ENCODE results near the gene PPARA. TPM values are rescaled to one million over a fixed set of nuclear protein-coding genes. Genes with fewer than 3 reads are reported as not detected.

PPARA gene
- total and polyA plus RNA-seq, 2 donors (not counting 3 experiments of a cell fraction or from before 2014, with no cell fraction given): 3.1 to 10.7 TPM

DNA sequence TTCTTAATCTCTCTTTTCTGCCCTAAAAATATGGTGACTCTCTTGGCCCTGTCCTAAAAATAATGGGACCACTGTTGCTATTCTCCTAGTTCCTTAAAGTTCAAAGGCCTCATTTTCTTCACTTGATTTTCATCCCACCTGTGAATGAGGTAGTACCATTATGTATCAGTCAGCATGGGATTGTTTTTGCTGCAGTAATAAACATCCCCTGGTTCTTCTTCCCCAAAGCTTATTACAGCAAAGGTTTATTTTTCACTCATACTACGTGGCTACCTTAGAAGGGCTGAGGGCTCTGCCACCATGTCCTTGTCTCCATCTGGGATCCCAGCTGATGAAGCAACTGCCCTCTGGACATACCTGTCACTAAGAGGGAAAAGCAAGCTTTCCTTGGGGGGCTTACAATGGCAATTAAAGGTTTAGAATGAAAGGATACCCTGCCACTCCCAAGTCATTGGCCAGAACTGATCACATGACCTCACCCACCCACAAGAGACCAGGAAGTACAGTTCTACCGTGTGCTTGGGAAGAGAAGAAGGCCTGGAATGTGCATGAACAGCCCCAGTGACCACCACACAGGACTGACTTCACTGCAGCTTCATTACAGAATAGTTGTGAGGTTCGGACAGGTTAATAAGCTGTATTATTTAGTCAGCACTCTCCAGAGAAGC, 125.3 kb downstream of the PPARA start:
- ChIA-PET CTCF (interaction anchor here (1.3 kb wide), 1 partner anchor 25 kb away, joined by 3 read pairs; the partner anchor contains the start of gene CDPF1), POLR2A (no interaction called here)
- dilution Hi-C loops (cut with MboI; ENCODE audit: extremely low pct_ligation_motif_present, low sequenced_read_pairs): no loop called here
- DNase-seq (ENCODE audit: low read depth, low spot score) (no peak), FAIRE-seq (no peak)
- intact Hi-C loops (cut with micrococcal nuclease): no loop called here
- no peaks in the 10 kb centered on the region for H4K20me1 ChIP-seq (replicated peaks; ENCODE audit: control insufficient read depth, extremely low read depth, insufficient read depth, low read length)
- peaks cover 14 to 44% of the 10 kb centered on the region in 2 experiments for H3K36me3 ChIP-seq (ENCODE audit: control insufficient read depth in 2 of 2, extremely low read depth in 1 of 2, insufficient read depth in 2 of 2, low read length in 2 of 2)
- no peaks in the 10 kb centered on the region for H3K4me1 ChIP-seq (ENCODE audit: control insufficient read depth, extremely low read depth, insufficient read depth, low read length)
- H3K9me3 ChIP-seq (replicated peaks; ENCODE audit: control insufficient read depth, insufficient read depth, low read length): no peaks in the 10 kb centered on the region
- no peaks in the 10 kb centered on the region for H3K79me2 ChIP-seq (ENCODE audit: control insufficient read depth, insufficient read depth, low read length)
- H3K9ac ChIP-seq (replicated peaks; ENCODE audit: extremely low read depth, insufficient read depth, low read length): no peak overlapping the region
- TF ChIP-seq GATA2 (IDR thresholded peaks at IDR 0.05; ENCODE audit: insufficient read depth, insufficient read length, low read depth, low read length) (no peak), POLR2A (IDR thresholded peaks at IDR 0.05; ENCODE audit: low read depth, low read length) (no peak), FOS (IDR thresholded peaks at IDR 0.05; ENCODE audit: borderline replicate concordance, insufficient read depth, low read length) (no peak), JUN (IDR thresholded peaks at IDR 0.05; ENCODE audit: borderline replicate concordance, insufficient read depth, insufficient read length, low read depth) (no peak), POLR2AphosphoS5 (IDR thresholded peaks at IDR 0.05; ENCODE audit: insufficient read depth, low read depth, low read length) (no peak)
- TF ChIP-seq, protein P1, sequence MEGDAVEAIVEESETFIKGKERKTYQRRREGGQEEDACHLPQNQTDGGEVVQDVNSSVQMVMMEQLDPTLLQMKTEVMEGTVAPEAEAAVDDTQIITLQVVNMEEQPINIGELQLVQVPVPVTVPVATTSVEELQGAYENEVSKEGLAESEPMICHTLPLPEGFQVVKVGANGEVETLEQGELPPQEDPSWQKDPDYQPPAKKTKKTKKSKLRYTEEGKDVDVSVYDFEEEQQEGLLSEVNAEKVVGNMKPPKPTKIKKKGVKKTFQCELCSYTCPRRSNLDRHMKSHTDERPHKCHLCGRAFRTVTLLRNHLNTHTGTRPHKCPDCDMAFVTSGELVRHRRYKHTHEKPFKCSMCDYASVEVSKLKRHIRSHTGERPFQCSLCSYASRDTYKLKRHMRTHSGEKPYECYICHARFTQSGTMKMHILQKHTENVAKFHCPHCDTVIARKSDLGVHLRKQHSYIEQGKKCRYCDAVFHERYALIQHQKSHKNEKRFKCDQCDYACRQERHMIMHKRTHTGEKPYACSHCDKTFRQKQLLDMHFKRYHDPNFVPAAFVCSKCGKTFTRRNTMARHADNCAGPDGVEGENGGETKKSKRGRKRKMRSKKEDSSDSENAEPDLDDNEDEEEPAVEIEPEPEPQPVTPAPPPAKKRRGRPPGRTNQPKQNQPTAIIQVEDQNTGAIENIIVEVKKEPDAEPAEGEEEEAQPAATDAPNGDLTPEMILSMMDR (IDR thresholded peaks at IDR 0.05; ENCODE audit: extremely low read depth in 1 of 2, insufficient read depth in 1 of 2, low read depth in 1 of 2, low read length in 2 of 2): no peak
- TF ChIP-seq, protein P2, sequence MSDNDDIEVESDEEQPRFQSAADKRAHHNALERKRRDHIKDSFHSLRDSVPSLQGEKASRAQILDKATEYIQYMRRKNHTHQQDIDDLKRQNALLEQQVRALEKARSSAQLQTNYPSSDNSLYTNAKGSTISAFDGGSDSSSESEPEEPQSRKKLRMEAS (IDR thresholded peaks at IDR 0.05; ENCODE audit: insufficient read depth, insufficient read length): no peak
- H3K27me3 ChIP-seq (ENCODE audit: control insufficient read depth in 2 of 2, insufficient read depth in 2 of 2, low read length in 2 of 2): no peaks in the 10 kb centered on the region
- BruUV-seq (replicated peaks): no TSS peak
- no peak overlapping the region for H3K4me3 ChIP-seq (replicated peaks in 1 of 3; ENCODE audit: insufficient read depth in 1 of 3, low read depth in 1 of 3, low read length in 3 of 3)
- H3K4me2 ChIP-seq (ENCODE audit: insufficient read depth, low read length): no peak overlapping the region
- H3K9me1 ChIP-seq (replicated peaks; ENCODE audit: control insufficient read depth, extremely low read depth, insufficient read depth, low read length): no peaks in the 10 kb centered on the region
- no peak overlapping the region for H2AFZ ChIP-seq (ENCODE audit: low read depth, low read length)
- no peak overlapping the region for H3K27ac ChIP-seq (ENCODE audit: insufficient read depth, low read depth, low read length)
